HG03045 (cell line): Measurements from ENCODE around the gene CARS2.
A peak's percentile ranks its signal among the peaks of the same experiment; 100 is the strongest.
"Not testable (repeated sequence)": the region's sequence is repeated elsewhere in the genome, so short reads cannot be mapped to it uniquely, and the experiment has no call there.

ENCODE experiments used
- ATAC-seq: cut with Tn5 transposase; IDR thresholded peaks from one replicate; pipeline ENCODE4 v1.9.1; 2021; ENCODE audit warnings: mild to moderate bottlenecking, moderate library complexity; ENCODE audit not compliant: unreplicated experiment

CARS2 gene

GRCh38 chr13:110706570-110707372, 855 bp upstream of the CARS2 start:
- ATAC-seq: no peak

GRCh38 chr13:110705356-110705825, 525 bp downstream of the CARS2 start:
- no peak for ATAC-seq

- no peak for ATAC-seq
Observed at GRCh38 chr13:110702591-110703526, 3.1 kb downstream of the CARS2 start.

- ATAC-seq: no peak
Observed at GRCh38 chr13:110702089-110702488, 3.8 kb downstream of the CARS2 start.

GRCh38 chr13:110701061-110701460, 4.9 kb downstream of the CARS2 start:
- not testable (repeated sequence) for ATAC-seq

DNA sequence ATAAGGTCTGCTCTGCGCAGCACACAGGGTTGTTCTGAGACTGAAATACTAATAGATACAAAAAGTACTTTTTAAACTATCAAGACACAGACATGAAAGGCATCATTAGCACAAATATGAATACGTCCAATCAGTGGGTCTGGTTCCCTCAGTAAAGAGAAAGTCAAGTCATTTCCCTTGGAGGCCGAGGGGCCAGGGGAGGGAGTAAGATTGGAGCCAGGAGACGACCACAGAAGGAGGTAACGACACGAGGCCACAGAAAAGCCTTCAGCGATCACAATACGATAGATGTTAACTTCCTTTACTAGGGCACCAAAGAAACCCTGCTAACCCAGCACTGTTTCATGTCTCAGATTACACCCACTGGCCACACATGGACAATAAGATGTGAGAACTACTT, 5.3 kb downstream of the CARS2 start:
- ATAC-seq: no peak

- ATAC-seq: no peak
Observed at GRCh38 chr13:110700186-110700585, 5.7 kb downstream of the CARS2 start.

- ATAC-seq: no peak
Observed at GRCh38 chr13:110699148-110700145, 6.5 kb downstream of the CARS2 start.

DNA sequence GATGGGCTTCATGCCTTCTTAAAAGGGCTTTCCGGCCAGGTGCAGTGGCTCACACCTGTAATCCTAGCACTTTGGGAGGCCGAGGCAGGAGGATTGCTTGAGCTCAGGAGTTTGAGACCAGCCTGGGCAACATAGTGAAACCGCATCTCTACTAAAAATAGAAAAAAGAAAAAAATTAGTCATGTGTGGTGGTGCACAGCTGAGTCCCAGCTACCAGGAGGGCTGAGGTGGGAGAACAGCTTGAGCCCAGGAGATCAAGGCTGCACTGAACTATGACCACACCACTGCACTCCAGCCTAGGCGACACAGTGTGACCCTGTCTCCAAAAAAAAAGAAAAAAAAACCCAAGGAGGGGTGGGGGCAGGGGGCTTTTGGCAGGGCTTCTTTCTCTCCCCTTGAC, 7.2 kb downstream of the CARS2 start:
- ATAC-seq: peak; percentile 62

- ATAC-seq: no peak
Observed at GRCh38 chr13:110697842-110698241, 8.1 kb downstream of the CARS2 start.

- no peak for ATAC-seq
Observed at GRCh38 chr13:110696776-110697175, 9.1 kb downstream of the CARS2 start.

GRCh38 chr13:110695774-110696173, 10.1 kb downstream of the CARS2 start:
- ATAC-seq: not testable (repeated sequence)

GRCh38 chr13:110690516-110690915, 15.4 kb downstream of the CARS2 start:
- ATAC-seq: no peak

GRCh38 chr13:110689711-110690110, 16.2 kb downstream of the CARS2 start:
- ATAC-seq: no peak

DNA sequence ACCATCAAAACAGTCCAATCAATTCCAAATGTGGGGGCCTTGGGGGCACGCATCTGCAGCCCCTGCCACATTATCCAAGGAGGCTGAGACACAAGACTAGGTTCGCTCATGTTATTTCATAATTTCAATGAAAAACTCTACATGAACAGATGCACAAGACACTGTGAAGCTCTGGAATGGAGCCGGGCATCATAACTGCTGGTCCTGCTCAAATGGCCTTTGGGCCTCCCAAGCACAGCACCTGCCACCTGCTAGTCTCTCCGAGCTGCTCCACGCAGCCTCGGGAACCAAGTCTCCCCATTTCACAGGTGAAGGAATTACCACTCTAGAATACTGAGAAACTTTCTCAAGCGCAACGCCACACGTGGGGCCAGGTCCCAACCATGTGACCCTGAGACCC, 16.9 kb downstream of the CARS2 start:
- ATAC-seq: no peak

GRCh38 chr13:110687736-110688135, 18.2 kb downstream of the CARS2 start:
- no peak for ATAC-seq

- no peak for ATAC-seq
Observed at GRCh38 chr13:110685305-110686020, 20.5 kb downstream of the CARS2 start.

- no peak for ATAC-seq
Observed at GRCh38 chr13:110684388-110685056, 21.4 kb downstream of the CARS2 start.

DNA sequence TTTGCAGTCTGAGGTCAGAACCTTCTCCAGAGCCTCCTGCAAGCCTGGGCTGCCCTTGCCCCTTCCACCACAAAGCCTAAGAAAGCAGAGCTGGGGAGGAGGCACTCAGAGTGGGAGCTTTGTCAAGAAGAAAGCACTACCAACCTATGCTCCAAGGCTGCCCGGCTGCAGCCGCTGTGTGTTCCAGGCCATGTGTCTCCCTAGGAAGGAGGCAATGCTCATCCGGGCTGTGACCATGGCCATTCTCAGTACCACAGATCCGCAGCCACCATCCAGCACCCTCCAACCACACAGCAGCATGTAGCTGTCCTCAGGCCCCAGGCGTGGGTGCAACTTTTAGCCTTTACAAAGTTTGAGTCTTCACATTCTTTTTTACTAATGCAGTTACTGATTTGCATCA, 22.0 kb downstream of the CARS2 start:
- no peak for ATAC-seq
